NB4 (cell line): ENCODE measurements around the gene FAM90A1.
"Not testable (repeated sequence)": the region's sequence is repeated elsewhere in the genome, so short reads cannot be mapped to it uniquely, and the experiment has no call there.

Source experiments
- POLR2A ChIP-seq: IDR thresholded peaks from 2 replicates; pipeline ENCODE4 v1.6.1; 2011; ENCODE audit warnings: mild to moderate bottlenecking; ENCODE audit not compliant: insufficient read length; ENCODE audit errors: extremely low read depth
- TF ChIP-seq, protein P1 (sequence below): IDR thresholded peaks from one replicate; pipeline ENCODE4 v1.5.1; 2012; ENCODE audit warnings: low read depth, low read length

GRCh38 chr12:8231666-8232608 lies 4.5 kb upstream of the FAM90A1 start:
- TF ChIP-seq, protein P1, sequence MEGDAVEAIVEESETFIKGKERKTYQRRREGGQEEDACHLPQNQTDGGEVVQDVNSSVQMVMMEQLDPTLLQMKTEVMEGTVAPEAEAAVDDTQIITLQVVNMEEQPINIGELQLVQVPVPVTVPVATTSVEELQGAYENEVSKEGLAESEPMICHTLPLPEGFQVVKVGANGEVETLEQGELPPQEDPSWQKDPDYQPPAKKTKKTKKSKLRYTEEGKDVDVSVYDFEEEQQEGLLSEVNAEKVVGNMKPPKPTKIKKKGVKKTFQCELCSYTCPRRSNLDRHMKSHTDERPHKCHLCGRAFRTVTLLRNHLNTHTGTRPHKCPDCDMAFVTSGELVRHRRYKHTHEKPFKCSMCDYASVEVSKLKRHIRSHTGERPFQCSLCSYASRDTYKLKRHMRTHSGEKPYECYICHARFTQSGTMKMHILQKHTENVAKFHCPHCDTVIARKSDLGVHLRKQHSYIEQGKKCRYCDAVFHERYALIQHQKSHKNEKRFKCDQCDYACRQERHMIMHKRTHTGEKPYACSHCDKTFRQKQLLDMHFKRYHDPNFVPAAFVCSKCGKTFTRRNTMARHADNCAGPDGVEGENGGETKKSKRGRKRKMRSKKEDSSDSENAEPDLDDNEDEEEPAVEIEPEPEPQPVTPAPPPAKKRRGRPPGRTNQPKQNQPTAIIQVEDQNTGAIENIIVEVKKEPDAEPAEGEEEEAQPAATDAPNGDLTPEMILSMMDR: peak; percentile 51
- TF ChIP-seq POLR2A: not testable (repeated sequence)
